ENCODE data around the gene PRKG1.
"Not testable (repeated sequence)": the region's sequence is repeated elsewhere in the genome, so short reads cannot be mapped to it uniquely, and the experiment has no call there.

The PRKG1 gene

GRCh38 chr10:52212062-52212461 lies 1137.8 kb downstream of the PRKG1 start:
- no peak for DNase-seq

GRCh38 chr10:52212802-52213201 lies 1138.5 kb downstream of the PRKG1 start:
- no peak for DNase-seq

GRCh38 chr10:52213321-52213752 lies 1139.0 kb downstream of the PRKG1 start:
- DNase-seq, result no peak

- DNase-seq, result peak; percentile 10
Measured at GRCh38 chr10:52215745-52216361, 1141.6 kb downstream of the PRKG1 start.

- no peak for DNase-seq
Measured at GRCh38 chr10:52216852-52217251, 1142.6 kb downstream of the PRKG1 start.

- no peak for DNase-seq
Measured at GRCh38 chr10:52217531-52217930, 1143.2 kb downstream of the PRKG1 start.

- no peak for DNase-seq
Measured at GRCh38 chr10:52220947-52221346, 1146.7 kb downstream of the PRKG1 start.

- DNase-seq, result no peak
Measured at GRCh38 chr10:52221923-52222322, 1147.6 kb downstream of the PRKG1 start.

- no peak for DNase-seq
Measured at GRCh38 chr10:52226197-52226847, 1152.0 kb downstream of the PRKG1 start.

- no peak for DNase-seq
Measured at GRCh38 chr10:52228556-52228955, 1154.3 kb downstream of the PRKG1 start.

- DNase-seq, result no peak
Measured at GRCh38 chr10:52229291-52229931, 1155.1 kb downstream of the PRKG1 start.

- DNase-seq, result no peak
Measured at GRCh38 chr10:52232561-52233350, 1158.5 kb downstream of the PRKG1 start.

- DNase-seq, result not testable (repeated sequence)
Measured at GRCh38 chr10:52233351-52233991, 1159.2 kb downstream of the PRKG1 start.

- no peak for DNase-seq
Measured at GRCh38 chr10:52239771-52240170, 1165.5 kb downstream of the PRKG1 start.

- no peak for DNase-seq
Measured at GRCh38 chr10:52245547-52245946, 1171.3 kb downstream of the PRKG1 start.

GRCh38 chr10:52247929-52248328 lies 1173.6 kb downstream of the PRKG1 start:
- DNase-seq, result not testable (repeated sequence)

- no peak for DNase-seq
Measured at GRCh38 chr10:52248697-52249306, 1174.5 kb downstream of the PRKG1 start.

- no peak for DNase-seq
Measured at GRCh38 chr10:52249850-52250395, 1175.6 kb downstream of the PRKG1 start.

- DNase-seq, result no peak
Measured at GRCh38 chr10:52250510-52250909, 1176.2 kb downstream of the PRKG1 start.

- DNase-seq, result no peak
Measured at GRCh38 chr10:52252307-52252706, 1178.0 kb downstream of the PRKG1 start.

GRCh38 chr10:52256832-52257691 lies 1182.8 kb downstream of the PRKG1 start:
- DNase-seq, result no peak

All from NCI-H1105 (cell line).